ENCODE data around the gene LENEP. TPM values are rescaled to one million over a fixed set of nuclear protein-coding genes. Genes with fewer than 3 reads are reported as not detected.

The LENEP gene
- total RNA-seq, 1 experiment from 2014 or later, result 2.8 TPM

DNA sequence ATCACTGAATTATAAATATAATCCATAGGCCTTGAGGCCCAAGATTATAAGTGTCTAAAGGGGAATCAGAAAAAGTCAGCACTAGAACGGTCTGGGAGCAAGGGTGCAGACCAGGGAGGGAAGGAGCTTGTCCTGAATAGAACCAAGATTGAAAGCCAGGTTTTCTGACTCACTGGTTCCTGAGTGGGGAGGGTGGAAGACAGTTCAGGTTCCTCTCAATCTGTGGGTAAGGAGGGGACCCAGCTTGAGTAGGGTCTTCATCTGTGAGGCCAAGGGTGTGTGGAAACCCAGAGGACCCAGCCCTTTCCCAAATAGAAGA, 842 bp downstream of the LENEP start:
- H3K23me2 ChIP-seq (ENCODE audit: insufficient read length, low read depth, low read length, poor library complexity, severe bottlenecking), result peaks cover 3% of the 10 kb centered on the region
- H3K9me3 ChIP-seq (ENCODE audit: control insufficient read depth, low read depth, low read length), result no peaks in the 10 kb centered on the region
- no peaks in the 10 kb centered on the region for H4K20me1 ChIP-seq (ENCODE audit: control insufficient read depth, insufficient read depth, insufficient read length)
- Mint-ChIP-seq H3K4me1 (peaks cover 8 to 20% of the 10 kb centered on the region in 2 experiments), H3K27ac (no peak overlapping the region), H3K36me3 (ENCODE audit: insufficient read depth in 1 of 3, low read depth in 3 of 3) (peaks cover 12 to 23% (median 20%) of the 10 kb centered on the region in 3 experiments; a peak in 6 of 7 replicates), H3K27me3 (ENCODE audit: low read depth) (peaks cover 3% of the 10 kb centered on the region), H3K4me3 (no peak overlapping the region), H3K9me3 (peaks cover 0 to 2% of the 10 kb centered on the region in 2 experiments; a peak in 2 of 5 replicates)
- no peak overlapping the region for H2BK12ac ChIP-seq (ENCODE audit: insufficient read length, low read depth, low read length)
- H3K27ac ChIP-seq (ENCODE audit: insufficient read length, low read depth, low read length), result no peak overlapping the region
- no peak overlapping the region for H4K5ac ChIP-seq (ENCODE audit: insufficient read length, low read depth, low read length)
- WGBS (ENCODE audit: extremely low coverage, insufficient read length, low lambda C conversion rate), result no CpG with 5 or more reads among the region's 1 CpG
- no peak overlapping the region for H2AK5ac ChIP-seq (ENCODE audit: insufficient read length, low read length)
- no peak overlapping the region for H3K23ac ChIP-seq (ENCODE audit: insufficient read length, low read depth, low read length)
- no peak overlapping the region for H3K56ac ChIP-seq (ENCODE audit: insufficient read length, low read depth, low read length)
- H2AFZ ChIP-seq (ENCODE audit: low read length), result no peak overlapping the region
- H3K18ac ChIP-seq (ENCODE audit: insufficient read length, low read depth, low read length), result no peak overlapping the region
- H4K8ac ChIP-seq (replicated peaks; ENCODE audit: insufficient read length, low read depth, low read length), result no peak overlapping the region
- no peak overlapping the region for H3K4me2 ChIP-seq (ENCODE audit: insufficient read depth, insufficient read length, low read length)
- no peak overlapping the region for H3T11ph ChIP-seq (ENCODE audit: low read length)
- H2BK120ac ChIP-seq (ENCODE audit: low read depth, low read length, poor library complexity, severe bottlenecking), result no peak overlapping the region
- H3K27me3 ChIP-seq (ENCODE audit: insufficient read depth, low read length), result no peaks in the 10 kb centered on the region
- H3K4me1 ChIP-seq (ENCODE audit: insufficient read depth, low read length), result no peaks in the 10 kb centered on the region; the same call in 1 of the 2 replicates
- H2BK20ac ChIP-seq (ENCODE audit: low read depth, low read length, poor library complexity, severe bottlenecking), result no peak overlapping the region
- H3K79me2 ChIP-seq (ENCODE audit: insufficient read depth, low read length), result no peaks in the 10 kb centered on the region
- H3K79me1 ChIP-seq (ENCODE audit: insufficient read depth, low read depth, low read length, poor library complexity, severe bottlenecking), result no peaks in the 10 kb centered on the region
- DNase-seq, result peak; percentile 12
- no peak overlapping the region for H3K14ac ChIP-seq (ENCODE audit: insufficient read depth, low read length)
- H3K9ac ChIP-seq (ENCODE audit: extremely low read depth, insufficient read length, low read length), result no peak overlapping the region
- no peak overlapping the region for H2BK5ac ChIP-seq (ENCODE audit: insufficient read length, low read length)
- TF ChIP-seq, protein P1, sequence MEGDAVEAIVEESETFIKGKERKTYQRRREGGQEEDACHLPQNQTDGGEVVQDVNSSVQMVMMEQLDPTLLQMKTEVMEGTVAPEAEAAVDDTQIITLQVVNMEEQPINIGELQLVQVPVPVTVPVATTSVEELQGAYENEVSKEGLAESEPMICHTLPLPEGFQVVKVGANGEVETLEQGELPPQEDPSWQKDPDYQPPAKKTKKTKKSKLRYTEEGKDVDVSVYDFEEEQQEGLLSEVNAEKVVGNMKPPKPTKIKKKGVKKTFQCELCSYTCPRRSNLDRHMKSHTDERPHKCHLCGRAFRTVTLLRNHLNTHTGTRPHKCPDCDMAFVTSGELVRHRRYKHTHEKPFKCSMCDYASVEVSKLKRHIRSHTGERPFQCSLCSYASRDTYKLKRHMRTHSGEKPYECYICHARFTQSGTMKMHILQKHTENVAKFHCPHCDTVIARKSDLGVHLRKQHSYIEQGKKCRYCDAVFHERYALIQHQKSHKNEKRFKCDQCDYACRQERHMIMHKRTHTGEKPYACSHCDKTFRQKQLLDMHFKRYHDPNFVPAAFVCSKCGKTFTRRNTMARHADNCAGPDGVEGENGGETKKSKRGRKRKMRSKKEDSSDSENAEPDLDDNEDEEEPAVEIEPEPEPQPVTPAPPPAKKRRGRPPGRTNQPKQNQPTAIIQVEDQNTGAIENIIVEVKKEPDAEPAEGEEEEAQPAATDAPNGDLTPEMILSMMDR (conservative IDR thresholded peaks at IDR 0.05), result no peak
- no peak overlapping the region for H3K4ac ChIP-seq (ENCODE audit: low read depth, low read length)
- H2BK15ac ChIP-seq (ENCODE audit: low read depth, low read length), result no peak overlapping the region
- no peak overlapping the region for H4K91ac ChIP-seq (ENCODE audit: insufficient read length, low read depth, low read length)
